GM12874 (cell line): ENCODE measurements around the gene DNMT1.

Source experiments
- TF ChIP-seq, protein P1 (sequence below): IDR thresholded peaks from 2 replicates; pipeline ENCODE4 v1.5.1; 2011; ENCODE audit warnings: low read depth, mild to moderate bottlenecking, control low read depth, low read length, moderate library complexity; ENCODE audit not compliant: insufficient read depth

Gene DNMT1

DNA sequence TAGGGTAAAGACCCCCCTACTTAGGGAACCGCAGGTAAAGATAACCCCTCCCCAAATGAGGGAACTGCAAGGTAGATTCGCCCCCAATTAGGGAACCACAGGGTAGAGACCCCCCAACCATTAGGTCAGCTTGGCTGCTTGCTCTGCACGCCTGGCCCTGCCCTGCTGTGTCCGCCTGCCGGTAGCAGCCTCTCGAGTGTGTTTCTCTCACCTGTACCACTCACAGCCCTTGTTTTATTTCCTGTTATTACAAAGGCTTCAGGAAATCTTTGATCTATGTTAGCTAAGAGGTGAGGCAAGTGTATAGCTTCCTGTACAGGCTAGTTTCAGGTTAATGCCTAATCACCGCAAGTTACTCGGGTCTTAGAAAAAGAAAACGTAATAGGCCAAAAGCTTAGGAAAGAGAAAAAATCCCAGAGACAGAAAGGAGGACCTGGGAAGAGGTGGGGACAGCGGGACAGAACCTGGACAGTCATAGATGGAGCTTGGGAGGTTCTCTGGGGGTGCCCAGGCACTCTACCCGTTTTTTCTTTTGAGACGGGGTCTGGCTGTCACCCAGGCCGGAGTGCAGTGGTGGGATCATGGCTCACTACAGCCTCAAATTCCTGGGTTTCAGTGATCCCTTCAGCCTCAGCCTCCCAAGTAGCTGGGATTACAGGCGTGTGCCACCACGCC, 51.9 kb downstream of the DNMT1 start:
- TF ChIP-seq, protein P1, sequence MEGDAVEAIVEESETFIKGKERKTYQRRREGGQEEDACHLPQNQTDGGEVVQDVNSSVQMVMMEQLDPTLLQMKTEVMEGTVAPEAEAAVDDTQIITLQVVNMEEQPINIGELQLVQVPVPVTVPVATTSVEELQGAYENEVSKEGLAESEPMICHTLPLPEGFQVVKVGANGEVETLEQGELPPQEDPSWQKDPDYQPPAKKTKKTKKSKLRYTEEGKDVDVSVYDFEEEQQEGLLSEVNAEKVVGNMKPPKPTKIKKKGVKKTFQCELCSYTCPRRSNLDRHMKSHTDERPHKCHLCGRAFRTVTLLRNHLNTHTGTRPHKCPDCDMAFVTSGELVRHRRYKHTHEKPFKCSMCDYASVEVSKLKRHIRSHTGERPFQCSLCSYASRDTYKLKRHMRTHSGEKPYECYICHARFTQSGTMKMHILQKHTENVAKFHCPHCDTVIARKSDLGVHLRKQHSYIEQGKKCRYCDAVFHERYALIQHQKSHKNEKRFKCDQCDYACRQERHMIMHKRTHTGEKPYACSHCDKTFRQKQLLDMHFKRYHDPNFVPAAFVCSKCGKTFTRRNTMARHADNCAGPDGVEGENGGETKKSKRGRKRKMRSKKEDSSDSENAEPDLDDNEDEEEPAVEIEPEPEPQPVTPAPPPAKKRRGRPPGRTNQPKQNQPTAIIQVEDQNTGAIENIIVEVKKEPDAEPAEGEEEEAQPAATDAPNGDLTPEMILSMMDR: no peak

DNA sequence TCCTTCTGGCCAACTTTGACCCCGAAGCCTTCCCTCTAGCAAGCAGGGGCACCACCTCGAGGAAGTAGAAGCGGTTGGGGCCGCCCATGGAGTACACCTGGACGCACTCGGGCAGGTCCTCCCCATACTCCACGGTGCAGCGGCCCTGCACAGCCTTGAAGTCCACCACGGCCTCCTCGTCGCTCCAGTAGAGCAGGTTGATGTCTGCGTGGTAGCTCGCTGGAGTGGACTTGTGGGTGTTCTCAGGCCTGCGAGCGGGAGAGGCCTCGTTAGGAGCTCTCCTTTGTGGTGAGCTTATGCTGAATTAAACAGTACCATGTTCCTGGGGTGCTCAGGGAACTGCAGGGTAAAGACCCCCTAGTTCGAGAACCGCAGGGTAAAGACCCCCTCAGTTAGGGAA, 52.8 kb downstream of the DNMT1 start:
- TF ChIP-seq, protein P1: no peak

DNA sequence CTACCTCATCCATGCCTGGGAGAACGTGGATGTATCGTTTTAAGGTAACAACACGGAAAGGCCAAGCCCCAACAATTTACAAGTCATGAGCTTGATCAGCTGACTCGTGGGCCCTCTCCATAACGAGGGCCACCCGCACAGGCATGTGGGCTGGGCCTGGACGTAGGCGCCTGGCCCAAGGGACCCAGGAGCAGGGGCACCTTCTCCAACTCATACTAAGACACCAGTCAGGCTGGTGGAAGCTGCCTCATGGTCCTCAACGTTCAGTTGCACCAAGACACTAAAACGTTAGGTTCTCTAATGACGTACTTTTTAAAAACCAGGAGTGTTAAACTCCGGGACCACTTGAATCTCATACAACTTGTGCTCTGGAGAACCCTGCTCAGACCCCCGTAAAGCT, 53.3 kb downstream of the DNMT1 start:
- TF ChIP-seq, protein P1: no peak

DNA sequence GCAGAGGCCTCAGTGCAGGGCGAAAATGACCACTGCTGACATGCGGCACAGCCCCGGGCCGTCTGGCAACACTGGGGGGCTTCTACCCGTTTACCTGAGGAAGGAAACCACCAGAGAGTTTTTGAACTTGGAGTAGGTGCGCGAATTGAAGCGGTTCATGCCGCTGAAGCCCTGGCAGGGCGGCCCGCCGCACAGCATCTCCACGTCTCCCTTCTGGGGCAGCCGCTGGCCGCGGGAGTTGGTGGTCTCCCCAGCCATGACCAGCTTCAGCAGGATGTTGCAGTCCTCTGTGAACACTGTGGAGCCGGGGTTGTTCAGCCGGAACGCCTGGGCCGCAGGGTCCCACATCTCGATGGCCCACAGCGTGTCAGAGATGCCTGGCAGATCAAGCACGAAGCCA, 54.8 kb downstream of the DNMT1 start:
- TF ChIP-seq, protein P1: no peak

DNA sequence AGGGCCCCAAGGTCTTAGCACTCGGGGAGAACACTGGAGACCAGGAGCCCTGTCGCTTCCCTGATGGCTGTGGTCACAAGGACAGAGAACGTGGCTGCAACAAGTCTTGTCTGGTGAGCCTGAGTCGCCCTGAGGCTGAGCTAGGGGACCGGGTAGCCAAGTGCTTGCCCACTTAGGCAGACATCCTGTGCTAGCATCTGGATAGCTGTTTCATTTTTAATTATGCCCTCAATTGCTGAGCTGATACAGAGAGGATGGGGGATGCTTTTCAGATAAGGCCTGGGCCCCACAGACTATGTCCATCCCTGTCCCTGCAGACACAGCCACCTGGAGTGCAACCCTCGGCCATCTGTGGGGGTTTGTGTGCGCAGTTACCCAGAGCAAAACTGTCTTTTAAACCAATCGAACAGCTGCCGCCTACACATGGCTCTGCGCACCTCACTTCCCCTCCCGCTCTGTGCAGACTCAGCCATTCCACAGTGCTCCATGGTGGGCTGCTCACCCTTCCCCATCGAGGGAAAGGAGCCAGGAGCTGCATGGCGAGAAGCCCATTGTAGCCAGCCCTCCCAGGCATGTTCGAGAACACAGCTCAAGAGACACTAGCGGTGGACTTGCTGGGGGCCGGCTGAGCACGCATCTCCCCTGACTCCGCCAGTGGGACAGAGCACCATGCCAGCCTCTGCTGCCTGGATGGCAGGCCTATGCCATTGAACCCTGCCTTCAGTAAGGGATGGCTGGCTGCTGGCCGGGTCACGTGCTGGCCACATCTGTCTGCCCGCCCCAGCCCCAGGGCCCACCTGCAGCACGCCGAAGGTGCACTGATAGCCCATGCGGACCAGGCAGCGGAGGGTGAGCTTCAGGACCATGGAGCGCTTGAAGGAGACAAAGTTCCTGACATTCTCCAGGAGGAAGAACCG, 55.6 kb downstream of the DNMT1 start:
- TF ChIP-seq, protein P1: no peak

DNA sequence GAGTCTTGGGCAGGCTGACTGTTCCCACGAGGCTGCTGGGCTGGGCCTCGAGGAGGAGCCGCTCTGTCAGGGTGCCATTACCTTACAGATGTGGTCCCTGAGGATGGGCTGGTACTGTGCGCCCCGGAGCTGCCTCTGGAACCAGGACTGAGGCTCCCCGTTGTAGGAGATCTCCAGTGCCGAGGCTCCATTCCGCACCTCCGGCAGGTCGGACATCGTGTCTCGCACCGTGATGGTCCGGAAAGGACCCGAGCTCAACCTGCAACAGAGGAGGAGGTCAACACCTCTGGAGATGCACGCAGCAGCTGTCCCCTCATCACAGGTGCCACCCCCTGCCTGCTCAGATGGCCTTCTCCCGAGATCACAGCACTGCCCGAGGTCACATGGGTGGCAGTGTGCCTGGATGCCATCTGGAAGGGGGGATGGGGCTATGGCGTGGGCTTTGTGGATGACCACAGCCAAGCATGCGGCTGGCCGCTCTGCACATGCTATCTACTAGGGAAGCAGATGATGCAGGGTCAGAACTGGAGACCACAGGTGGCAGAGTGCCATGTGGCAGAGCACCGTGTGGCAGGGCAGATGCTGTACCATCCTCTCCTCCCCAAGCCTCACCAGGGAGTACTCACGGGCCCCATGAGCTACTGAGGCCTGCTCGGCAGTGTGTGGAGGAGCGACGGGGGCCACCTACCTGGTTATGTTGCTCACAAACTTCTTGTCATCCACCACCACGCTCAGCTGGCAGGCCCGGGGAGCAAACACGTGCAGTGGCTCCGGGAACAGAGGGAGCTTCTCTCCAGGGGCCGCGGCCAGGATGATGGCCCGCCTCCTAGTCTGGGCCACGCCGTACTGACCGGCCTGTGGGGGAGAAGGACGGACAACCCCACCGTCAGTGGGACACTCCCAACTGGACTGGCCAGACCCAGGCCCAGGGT, 56.7 kb downstream of the DNMT1 start:
- TF ChIP-seq, protein P1: no peak

DNA sequence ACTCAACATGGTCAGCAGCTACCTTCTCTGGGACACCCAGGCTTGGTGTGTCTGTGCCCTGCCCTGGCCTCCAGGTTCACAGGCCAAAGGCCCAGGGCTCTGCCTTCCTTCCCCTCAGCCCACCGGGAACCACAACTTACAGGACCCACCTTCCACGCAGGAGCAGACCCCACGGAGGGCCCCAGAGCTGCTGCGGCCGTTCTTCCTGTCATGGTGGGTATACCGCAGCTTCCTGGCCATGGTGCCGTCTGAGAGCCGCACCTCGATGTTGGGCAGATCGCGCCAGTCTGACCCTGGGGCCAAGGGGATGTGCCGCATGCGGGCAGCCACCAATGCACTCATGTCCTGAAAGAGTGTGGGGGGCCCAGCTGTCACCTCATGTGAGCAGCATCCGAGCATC, 57.8 kb downstream of the DNMT1 start:
- TF ChIP-seq, protein P1: no peak
